Bladder microvascular endothelial cell (primary cell): ENCODE results near the gene RNF141. TPM values are rescaled to one million over a fixed set of nuclear protein-coding genes. Genes with fewer than 3 reads are reported as not detected.

Source experiments
- total RNA-seq: library from RNA; depleted of rRNA; stranded (reverse); fragments of >200 nt; gene quantifications from 2 replicates; pipeline ENCODE4 v1.2.3, GENCODE V29; 2014

Gene RNF141
- total RNA-seq = 25.1 and 38.0 TPM in 2 replicates

GRCh38 chr11:10540915-10541560 lies at the start of gene RNF141:
Gene RNF141 (minus strand): TSS chr11:10541187. CDS start chr11:10534158, 7,029 bp downstream.

GRCh38 chr11:10568486-10568941 lies 27.5 kb upstream of the RNF141 start, which contains the start of gene LYVE1:
Gene LYVE1 (minus strand): TSS chr11:10568665. CDS start chr11:10568532, 133 bp downstream.

Other genes with a start within 250 kb of the RNF141 start
- 20.4 and 48.7 TPM in 2 replicates for gene SBF2, start 247.0 kb downstream of the RNF141 start, total RNA-seq
- 210 and 381 TPM in 2 replicates for gene ADM, start 236.1 kb downstream of the RNF141 start, total RNA-seq
- 1.1 and 3.1 TPM in 2 replicates for gene AMPD3, start 85.9 kb downstream of the RNF141 start, total RNA-seq
- 1.4 and 15.5 TPM in 2 replicates for gene LYVE1, start 27.5 kb upstream of the RNF141 start, total RNA-seq
- 0.44 and 0.81 TPM in 2 replicates for gene IRAG1, start 152.6 kb upstream of the RNF141 start, total RNA-seq
- gene CTR9, start 210.1 kb upstream of the RNF141 start, total RNA-seq = 22.2 and 35.2 TPM in 2 replicates